Stimulated activated CD8-positive, alpha-beta memory T cell treated with anti-CD3 and anti-CD28 coated beads, Interleukin-12 subunit alpha, Interleukin-12 subunit beta, amount 100 ng/mL, for 4 hours (primary cell): Measurements from ENCODE around the gene SLC2A6.

Experiments
- DNase-seq: peaks from one replicate; pipeline ENCODE4 v3.0.0-alpha.2; 2020; ENCODE audit warnings: low read depth

Gene SLC2A6

DNA sequence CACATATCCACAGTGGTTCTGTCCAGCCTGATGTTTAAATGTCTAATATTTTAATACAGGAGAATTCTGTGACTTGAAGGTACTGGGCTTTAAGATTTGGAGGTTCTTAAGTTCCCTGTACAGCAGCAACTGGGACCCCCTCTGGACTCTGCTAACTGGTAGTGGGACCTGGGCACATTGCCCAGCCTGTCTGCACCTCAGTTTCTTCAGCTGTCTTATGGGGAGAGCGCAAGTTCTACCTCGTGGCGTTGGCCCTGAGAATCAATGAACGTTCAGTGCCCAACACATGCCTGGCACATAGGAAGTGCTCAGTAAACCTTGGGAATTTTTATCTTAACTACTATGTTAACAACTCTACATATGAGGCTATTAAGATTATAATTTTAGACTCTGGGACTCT lies 1.4 kb downstream of the SLC2A6 start:
- DNase-seq, result no peak

DNA sequence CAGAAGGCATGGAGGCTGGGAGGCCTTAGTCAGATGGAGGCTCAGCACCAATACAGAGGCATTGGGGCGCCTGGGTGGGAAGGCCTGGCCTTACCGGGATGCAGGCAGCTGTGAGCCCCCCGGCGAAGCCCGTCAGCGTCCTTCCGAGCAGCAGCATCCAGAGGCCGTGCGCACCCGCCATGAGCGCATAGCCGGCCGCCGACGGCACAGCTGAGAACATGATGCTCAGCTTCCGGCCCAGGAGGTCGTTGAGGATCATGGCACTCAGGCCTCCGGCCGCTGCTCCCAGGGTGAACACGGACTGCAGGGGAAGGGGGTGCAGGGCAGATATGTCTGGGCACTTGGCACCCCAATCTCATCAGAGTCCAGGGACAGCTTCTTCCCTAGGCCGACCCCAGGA lies 2.0 kb downstream of the SLC2A6 start:
- DNase-seq, result no peak

DNA sequence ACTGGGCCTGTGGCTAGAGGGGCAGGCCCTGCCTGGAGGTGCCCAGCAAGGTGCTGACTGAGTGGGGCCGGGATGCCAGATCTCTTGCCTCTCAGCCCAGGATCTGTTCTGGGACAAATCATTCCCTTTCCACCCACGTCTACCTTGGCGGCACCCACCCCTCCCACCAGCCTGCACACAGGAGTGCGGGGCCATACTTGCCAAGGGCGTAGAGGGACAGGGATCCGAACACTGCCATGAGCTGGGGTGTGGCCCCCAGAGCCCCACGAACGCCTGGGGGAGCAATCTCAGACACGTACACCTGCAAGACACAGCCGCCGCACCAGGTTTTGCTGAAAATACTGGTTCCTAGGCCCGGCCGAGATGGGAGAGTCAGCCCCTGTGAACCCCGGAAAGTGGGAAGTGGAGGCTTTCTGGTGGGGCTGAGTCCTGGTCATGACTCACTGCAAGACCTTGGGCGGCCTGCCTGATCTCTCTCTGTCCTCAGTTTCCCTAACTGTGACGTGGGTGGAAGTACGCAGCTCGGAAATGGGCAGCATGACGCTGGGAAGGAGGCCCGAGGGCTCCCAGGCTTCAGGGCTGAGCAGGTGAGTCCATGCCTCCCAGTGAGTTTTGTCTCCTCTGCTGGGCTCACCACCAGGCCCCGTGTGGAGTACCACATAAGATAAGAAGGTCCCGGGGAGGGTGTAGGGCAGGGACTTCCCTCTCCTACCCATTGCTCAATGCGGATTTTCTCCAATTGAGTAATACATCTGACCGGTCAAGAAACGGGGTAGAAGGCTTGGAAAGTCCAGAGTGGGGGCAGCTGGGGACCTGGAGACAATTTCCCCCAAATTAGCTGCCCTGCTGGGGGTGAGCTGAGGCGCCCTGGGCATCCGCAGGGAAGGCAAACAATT lies 2.6 kb downstream of the SLC2A6 start:
- no peak for DNase-seq

DNA sequence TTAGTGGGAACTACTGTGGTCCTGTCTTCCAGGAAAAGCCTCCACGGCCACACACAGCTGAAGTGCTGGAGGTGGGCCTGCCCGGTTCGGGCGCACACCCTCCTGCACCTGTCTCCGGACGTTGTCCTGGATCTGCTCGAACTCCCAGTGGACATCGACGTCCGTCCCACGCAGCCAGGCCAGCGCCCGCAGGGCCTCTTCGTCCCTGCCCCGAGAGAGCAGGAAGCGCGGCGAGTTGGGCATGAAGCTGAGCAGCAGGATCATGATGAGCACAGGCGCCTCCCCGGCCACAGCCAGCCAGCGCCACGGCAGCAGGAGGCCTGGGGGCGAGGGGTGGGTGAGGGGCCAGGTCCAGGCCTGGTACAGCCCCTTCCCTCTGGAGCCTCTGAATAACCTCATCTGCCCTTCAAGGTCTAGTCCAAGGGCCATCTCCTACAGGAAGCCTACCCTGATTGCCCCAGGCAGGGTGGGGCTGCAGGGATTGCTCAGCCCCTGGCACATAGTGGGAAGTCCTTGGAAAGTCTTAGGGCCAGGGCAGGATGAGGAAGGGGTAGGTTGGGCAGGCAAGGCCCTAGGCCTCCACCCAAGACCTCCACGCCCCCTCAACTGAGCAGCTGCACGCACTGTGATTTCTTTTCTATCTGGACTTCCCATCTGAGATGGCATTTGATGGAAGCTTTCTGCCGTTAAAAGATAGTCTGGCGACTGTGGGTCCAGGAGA lies 3.4 kb downstream of the SLC2A6 start:
- no peak for DNase-seq

DNA sequence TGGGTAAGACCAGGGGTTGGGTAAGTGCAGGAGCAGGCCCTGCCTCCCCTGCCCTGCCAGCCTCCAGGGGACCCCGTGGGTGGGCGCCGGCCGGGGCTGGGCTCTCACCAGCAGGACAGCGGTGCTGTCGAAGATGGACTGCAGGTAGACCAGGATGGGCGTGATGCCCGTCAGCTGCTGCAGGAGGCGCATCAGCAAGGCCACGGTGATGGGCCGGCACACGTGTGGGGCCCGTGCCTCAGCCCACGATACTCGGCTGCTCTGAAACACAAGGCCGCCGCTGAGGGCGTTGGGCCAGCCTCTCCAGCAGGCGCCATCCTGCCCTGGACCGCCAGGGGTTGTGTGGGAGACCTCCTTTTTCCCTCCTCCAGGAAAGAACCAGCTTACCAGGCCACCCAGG lies 4.0 kb downstream of the SLC2A6 start:
- no peak for DNase-seq

DNA sequence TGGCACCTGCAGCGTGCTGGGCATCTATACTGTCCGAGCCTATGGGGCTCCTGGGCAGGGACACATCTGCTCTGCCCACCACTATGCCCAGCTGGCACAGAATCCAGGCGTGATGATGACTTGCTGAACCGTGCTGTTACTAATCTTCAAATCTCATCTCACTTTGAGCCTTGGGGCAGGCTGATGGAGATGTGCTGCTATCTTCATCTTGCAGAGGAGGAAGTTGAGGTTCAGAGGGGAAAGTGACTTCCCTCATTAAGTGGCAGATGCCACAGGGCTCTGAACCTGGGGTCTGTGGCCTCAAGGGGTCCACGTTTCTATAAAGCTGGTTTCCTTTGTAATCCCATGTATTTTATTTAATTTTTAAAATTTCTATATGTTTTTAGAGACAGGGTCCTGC lies 4.7 kb downstream of the SLC2A6 start:
- DNase-seq, result no peak

DNA sequence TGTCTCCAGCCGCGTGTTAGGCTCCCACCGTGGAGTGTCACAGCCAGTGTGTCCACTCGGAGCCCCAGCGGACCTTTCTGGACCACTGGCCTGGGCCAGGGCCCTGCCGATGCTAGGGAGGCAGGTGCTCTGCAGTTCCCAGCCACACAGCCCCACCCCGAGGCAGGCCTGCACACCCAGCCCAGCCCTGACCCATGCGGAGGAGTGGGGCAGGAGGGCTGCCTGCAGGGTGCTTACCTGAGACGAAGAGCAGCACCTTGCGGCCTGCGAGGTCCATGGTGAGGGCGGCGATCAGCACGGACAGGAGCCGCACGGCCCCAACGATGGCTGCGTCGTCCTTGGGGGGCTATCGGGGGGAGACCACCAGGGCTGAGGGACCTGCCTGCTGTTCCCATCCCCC lies 5.2 kb downstream of the SLC2A6 start:
- DNase-seq, result no peak

DNA sequence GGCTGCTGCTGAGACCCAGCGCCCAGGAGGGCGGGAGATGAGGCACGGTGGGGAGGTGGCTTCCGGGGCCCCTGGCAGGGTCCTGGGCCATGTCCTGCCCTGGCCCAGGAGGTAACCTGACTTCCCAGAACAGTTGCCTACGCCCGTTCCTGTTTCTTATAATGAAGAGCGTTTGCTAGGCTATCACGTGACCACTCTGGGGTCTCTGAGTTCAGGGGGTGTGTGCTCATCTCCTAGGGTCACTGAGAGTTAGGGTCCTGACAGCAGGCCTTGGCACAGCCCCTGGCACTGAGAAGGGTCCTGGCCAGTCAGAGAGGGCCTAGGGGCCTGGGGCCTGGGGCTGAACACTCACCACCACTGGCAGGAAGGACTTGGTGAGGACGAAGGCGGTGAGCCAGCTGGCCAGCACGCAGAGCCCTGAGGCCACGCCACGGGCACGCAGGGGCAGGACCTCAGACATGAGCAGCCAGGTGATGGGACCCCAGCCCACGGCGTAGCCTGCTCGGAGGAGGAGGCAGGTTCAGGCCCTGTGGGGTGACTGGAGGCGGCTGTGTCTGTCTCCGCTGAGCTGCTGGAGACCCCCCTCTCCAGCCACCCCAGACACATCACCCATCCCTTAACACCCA lies 6.0 kb downstream of the SLC2A6 start:
- no peak for DNase-seq

DNA sequence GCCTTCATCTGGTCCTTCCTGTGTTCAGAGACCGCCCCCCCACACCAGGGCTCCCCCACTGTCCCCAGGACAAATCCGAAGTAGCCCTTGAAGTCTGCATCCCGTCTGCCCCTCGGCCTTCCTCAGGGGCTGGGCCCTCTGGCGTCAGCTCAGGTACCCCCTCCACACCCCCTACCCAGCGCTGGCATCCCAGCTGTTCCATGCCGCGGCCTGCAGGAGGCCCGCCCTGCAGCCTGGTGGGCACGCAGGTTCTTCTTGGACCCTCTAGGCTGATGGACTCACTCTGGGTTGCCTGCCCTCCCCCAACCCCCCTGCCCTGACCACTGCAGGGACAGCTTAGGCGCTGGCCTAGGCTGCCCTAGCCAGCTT lies 6.6 kb downstream of the SLC2A6 start:
- no peak for DNase-seq

DNA sequence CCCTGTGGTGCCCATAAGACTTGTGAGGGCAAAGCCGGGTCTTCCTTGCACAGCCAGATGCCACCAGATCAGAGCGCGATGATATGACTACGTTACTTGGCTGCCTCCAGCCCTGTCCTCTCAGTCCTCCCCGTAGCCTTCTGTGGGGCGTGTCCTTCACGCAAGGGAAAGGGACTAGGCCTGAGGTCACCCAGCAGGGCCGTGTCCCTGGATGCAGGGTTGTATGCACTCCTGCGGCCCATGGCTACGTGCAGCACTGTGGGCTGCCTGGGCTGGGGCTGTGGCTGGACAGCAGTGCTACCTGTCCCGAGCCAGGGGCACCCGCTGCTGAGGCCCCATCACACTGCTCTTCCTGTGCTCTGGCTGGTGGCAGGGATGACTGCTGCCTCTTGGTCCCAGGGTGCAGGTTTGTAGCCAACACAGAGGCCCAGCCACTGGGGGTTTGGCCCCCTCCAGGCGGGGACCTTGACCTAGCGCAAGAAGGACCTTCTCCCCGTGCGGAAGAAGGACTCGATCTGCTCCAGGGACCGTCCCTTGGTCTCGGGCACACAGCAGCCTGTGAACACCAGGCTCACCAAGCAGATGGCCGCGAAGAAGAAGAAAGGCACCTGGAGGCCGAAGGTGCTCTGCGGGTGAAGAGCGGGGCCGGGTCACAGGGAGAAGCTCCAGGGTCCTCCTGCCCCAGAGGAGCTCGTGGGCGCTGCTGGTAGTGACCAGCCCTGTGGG lies 7.2 kb downstream of the SLC2A6 start:
- DNase-seq, result no peak

DNA sequence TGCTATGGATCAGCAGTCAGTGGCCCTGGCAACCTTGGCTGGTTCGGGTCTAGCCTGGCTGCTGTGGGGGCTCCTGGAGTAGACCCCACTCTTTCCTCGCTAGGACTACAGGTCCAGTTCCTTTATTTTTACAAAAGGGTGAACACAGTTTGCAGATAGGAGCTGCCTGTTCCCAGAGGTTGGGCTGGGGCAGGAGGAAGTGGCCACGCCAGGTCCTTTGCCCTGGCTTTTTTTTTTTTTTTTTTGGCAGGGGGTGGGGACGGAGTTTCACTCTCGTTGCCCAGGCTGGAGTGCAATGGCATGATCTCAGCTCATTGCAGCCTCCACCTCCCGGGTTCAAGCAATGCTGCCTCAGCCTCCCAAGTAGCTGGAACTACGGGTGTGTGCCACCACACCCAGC lies 7.9 kb downstream of the SLC2A6 start:
- no peak for DNase-seq

DNA sequence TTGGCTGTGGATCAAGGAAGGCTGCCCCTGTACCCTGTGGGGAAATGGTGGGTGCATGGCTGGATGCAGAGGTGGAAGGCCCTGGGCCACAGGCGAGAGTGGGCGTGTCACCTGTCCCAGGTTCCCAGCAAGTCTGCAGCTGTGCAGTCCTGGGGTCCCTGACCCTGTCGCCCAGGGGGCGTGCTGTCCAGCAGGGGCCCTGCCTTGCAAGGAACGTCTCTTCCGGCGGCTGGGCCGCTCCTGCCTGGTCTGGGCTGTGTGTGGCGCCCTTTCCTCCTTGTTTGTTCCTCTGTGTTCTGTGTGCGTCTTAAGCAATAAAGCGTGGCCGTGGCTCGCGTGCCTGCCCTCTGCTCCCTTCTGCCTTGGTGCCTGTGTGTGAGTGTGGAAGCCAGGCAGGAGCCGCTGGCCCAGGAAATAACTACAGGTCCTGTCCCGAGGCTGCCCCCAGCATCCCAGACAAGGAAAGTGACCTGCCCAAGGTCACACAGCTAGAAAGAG lies 8.4 kb downstream of the SLC2A6 start:
- no peak for DNase-seq

DNA sequence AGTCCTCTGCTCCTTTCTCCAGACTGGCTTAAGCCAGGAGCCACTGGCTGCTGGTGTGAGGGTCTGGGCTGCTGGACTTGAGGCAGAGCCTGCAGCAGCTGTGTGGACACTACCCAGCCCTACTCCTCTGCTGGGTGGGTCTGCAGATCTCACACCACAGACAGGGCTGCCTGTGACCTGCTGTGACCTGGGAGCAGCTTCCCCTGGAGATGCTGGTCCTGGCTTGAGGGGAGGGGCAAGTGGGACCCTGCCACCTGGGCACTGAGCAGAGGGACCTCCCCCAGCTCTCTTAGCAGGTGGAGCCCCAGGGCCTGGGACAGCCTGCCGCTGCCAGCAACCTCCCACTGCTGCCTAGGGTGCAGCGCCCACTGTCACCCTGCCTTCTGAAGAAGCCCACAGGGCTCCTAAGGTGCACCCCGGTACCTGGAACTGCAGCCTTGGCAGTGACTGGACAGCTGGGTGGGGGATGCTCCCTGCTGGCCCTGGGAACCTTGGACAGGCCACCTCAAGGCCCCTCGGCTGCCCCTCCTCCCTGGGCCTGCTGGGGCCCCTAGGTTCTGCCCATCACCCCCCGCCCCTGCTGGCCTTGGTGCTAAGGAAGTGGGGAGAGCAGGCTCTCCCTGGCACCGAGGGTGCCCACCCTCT lies 10.0 kb downstream of the SLC2A6 start:
- DNase-seq, result no peak

DNA sequence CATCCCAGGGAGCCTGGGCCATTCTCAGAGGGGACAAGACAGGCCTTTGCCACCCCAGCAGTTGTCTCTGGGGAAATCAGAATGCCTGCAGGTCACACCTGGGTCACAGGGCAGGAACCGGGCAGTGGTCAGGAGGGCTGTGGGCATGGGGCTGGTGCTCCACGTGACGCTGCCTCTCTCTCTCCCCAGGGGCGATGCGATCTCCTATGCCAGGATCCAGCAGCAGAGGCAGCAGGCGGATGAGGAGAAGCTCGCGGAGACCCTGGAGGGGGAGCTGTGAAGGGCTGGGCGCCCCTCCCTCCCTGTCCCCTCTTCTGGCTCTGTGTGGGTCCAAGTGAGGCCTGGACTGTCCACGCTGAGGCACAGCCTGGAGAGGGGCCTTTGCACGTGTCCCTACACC lies 10.5 kb downstream of the SLC2A6 start:
- no peak for DNase-seq

DNA sequence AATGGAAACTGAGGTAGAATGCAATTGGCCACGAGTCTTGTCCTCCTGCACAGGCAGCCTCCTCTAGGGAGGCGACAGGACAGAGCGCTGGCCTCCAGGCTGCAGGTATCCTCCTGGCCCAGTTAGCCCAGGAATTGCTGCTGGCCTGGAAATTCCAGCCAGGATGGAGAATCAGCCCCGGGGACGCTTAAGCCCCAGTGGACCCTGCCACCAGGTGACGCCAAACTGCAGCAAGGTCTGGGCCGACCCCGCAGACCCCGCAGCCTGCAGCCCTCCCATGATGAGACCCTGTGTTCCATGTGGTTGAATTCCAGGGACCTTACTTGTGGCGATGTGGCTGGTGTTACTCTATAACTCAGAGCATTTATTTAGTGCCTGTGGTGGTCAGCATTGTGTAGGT lies 11.8 kb downstream of the SLC2A6 start:
- DNase-seq, result no peak

DNA sequence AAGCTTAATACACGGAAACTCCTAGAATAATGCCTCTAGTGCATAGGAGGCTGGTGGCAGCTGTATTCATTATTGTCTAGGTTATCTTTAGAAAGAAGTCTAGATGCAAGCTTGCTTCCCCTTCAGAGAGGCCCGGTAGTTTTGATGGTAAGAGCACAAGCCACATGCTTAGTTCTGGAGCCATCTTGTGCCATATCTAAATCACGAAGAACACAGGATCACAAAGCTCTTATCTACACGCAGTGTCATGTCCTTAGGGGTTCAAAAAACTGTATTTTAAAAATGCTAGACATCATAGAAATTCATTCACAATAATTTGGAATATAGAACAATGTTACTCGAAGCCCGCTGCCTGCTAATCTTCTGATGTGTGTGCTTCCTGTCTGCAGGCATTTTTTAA lies 12.9 kb downstream of the SLC2A6 start:
- no peak for DNase-seq

DNA sequence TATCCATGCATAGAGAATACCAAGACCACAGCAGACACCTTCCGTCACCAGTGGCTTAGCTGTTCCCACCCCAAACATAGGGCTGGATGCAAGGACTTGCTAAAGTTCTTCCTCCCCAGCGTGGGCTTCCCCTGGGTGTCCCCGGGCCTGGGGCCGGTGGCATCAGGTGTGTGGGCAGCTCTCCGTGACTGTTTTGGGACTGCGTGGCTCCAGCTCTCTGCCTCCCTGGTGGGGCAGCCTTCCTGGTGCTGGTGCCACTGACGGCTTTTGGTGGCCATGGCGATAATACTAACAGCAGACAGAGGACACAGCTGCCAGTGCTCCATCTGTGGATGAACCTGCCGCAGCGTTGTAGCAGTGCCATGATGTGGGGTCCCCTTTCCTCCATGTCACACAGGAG lies 14.3 kb downstream of the SLC2A6 start:
- no peak for DNase-seq

DNA sequence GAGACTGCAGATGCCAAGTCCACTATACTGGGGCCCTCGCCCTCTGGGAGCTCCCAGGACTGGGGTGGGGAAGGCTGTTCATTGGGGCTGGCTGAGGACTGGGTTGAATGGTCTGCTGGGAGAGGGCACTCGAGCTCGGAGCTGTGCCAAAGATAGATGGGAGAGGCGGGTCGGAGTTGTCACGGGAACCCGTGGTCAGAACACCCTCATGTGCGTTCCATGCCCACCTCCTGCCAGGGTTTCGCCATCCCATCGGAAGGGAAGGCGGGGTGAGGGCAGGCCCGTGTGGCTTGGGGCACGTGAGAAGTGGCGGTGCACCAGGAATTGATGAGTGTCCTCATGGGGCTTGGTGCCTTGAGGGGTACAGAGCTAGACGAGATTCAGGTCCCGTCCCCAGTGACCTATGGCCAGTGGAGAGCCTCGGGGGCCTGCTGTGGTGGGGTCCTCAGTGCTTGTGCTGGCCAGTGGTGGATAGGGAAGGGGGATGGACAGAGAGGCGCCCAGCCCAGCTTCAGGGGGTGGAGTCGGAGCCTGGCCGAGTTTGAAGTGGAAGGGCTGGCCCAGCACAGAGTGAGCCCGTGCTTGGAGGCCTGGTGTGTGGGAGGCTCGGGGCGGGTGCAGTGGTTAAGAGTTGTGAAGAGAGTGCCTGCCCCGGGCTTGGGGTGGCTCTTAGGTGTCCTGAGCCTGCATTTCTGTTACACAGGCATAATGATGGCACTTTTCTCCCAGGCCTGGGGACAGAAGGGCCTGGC lies 14.9 kb downstream of the SLC2A6 start:
- DNase-seq, result no peak

DNA sequence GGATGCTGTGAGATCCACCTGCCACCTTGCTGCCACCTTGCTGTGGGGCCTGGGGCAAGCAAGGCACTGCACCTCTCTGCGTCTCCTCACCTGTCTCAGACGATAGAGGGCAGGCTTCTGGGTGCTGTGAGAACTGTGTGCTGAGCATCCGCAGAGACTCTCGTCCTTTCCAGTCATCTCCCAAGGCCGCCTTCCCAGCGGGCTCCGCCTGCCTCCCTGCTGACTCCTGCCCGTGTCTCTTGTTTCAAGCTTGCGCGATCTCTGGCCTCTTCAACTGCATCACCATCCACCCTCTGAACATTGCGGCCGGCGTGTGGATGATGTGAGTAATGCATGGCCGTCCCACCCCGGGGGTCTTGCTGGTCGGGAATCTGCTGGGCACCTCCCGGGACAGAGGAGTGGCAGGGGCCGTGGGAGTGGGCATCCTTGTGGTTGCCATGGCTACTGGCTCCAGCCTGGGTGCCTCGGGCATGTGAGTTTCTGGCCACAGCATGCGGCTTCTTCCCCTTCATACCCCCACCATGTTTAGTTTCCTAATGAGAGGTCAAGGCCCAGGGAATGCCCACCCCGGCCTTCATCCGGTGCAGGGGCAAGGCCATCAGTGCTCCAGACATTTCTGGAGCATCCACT lies 15.6 kb downstream of the SLC2A6 start:
- no peak for DNase-seq

DNA sequence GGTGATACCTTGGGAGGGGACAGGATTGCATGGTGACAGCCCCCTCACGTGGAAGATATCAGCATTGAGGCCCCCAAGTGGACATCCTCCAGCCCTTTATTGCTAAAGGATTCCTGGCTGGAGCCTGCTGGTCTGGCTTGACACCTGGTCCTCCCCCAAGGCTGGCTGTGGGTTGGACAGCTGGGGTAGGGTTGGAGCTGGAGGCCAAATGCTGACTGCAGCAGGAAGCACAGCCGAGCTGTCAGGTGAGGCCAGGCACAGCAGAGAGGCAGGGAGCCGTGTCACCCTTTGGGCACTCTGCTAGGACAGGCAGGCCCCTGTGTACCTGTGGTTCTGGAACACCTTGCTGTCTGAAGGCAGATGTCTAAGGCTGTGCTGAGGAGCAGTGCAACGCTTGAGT lies 16.9 kb downstream of the SLC2A6 start:
- DNase-seq, result no peak
